K562 (cell line): Measurements from ENCODE around the gene HPD. TPM values are rescaled to one million over a fixed set of nuclear protein-coding genes. Genes with fewer than 3 reads are reported as not detected.
A peak's percentile ranks its signal among the peaks of the same experiment; 100 is the strongest.

ENCODE experiments used
- ATF6 ChIP-seq: sonication (generic); formaldehyde crosslinking; IDR thresholded peaks from 2 replicates; pipeline ENCODE4 v1.4.0; 2020; ENCODE audit warnings: mild to moderate bottlenecking, missing genetic modification reagents
- BCOR ChIP-seq: fragments of 450-650 bp; IDR thresholded peaks from 2 replicates; pipeline ENCODE4 v1.6.1; 2016
- DACH1 ChIP-seq: fragments of 450-650 bp; IDR thresholded peaks from 2 replicates; pipeline ENCODE4 v1.6.1; 2018; ENCODE audit not compliant: partially characterized antibody
- NR1H2 ChIP-seq: sonication (generic); formaldehyde crosslinking; IDR thresholded peaks from 2 replicates; pipeline ENCODE4 v1.4.0; 2020; ENCODE audit warnings: mild to moderate bottlenecking, missing genetic modification reagents
- POLR3G ChIP-seq: IDR thresholded peaks from 2 replicates; pipeline ENCODE4 v1.6.1; 2011; ENCODE audit not compliant: insufficient read length, insufficient replicate concordance; ENCODE audit errors: extremely low read depth
- RBM22 ChIP-seq: fragments of 200-400 bp; formaldehyde crosslinking; IDR thresholded peaks from 2 replicates; pipeline ENCODE4 v1.6.1; 2018; ENCODE audit warnings: low read length, low read depth; ENCODE audit not compliant: poor library complexity, severe bottlenecking
- RBM34 ChIP-seq: fragments of 200-400 bp; formaldehyde crosslinking; IDR thresholded peaks from 2 replicates; pipeline ENCODE4 v1.6.1; 2018; ENCODE audit warnings: low read length, borderline replicate concordance; ENCODE audit not compliant: insufficient read depth
- SMAD2 ChIP-seq: fragments of 150-350 bp; IDR thresholded peaks from 2 replicates; pipeline ENCODE4 v1.6.1; 2014; ENCODE audit warnings: low read depth, mild to moderate bottlenecking, low read length
- THRB ChIP-seq: fragments of 450-650 bp; formaldehyde crosslinking; conservative IDR thresholded peaks from 2 replicates; pipeline ENCODE4 v1.4.0; 2022; ENCODE audit warnings: mild to moderate bottlenecking, missing genetic modification characterization
- VEZF1 ChIP-seq: fragments of 200-800 bp; sonication (Bioruptor generic); IDR thresholded peaks from 2 replicates; pipeline ENCODE4 v1.6.1; 2017; ENCODE audit warnings: missing genetic modification characterization, missing compliant biosample characterization
- ZBTB43 ChIP-seq: sonication (generic); formaldehyde crosslinking; IDR thresholded peaks from 2 replicates; pipeline ENCODE4 v1.8.0; 2023; ENCODE audit warnings: mild to moderate bottlenecking, missing genetic modification reagents
- ZFX ChIP-seq: sonication (generic); formaldehyde crosslinking; IDR thresholded peaks from 2 replicates; pipeline ENCODE4 v1.8.0; 2022; ENCODE audit warnings: mild to moderate bottlenecking, missing genetic modification reagents, moderate library complexity
- ZNF143 ChIP-seq: sonication (generic); formaldehyde crosslinking; IDR thresholded peaks from 2 replicates; pipeline ENCODE4 v1.9.0; 2022; ENCODE audit warnings: mild to moderate bottlenecking, missing genetic modification reagents
- ZNF197 ChIP-seq: fragments of 200-800 bp; sonication (Bioruptor generic); IDR thresholded peaks from 2 replicates; pipeline ENCODE4 v1.6.1; 2016; ENCODE audit warnings: low read depth, missing genetic modification characterization, missing compliant biosample characterization
- ZNF280B ChIP-seq: fragments of 250-450 bp; sonication (Bioruptor Pico); IDR thresholded peaks from 2 replicates; pipeline ENCODE4 v1.5.1; 2021; ENCODE audit warnings: mild to moderate bottlenecking
- ZNF644 ChIP-seq: fragments of 200-800 bp; sonication (Bioruptor generic); IDR thresholded peaks from 2 replicates; pipeline ENCODE4 v1.6.1; 2016; ENCODE audit warnings: low read depth, missing genetic modification characterization, missing compliant biosample characterization
- ZNF764 ChIP-seq: fragments of 250-450 bp; sonication (Bioruptor Pico); IDR thresholded peaks from 2 replicates; pipeline ENCODE4 v1.4.0; 2020; ENCODE audit warnings: low read depth, mild to moderate bottlenecking, moderate library complexity
- polyA plus RNA-seq, 8 experiments: library from polyadenylated mRNA; depleted of rRNA in 4 of 8; stranded (reverse) in 5 of 8; unstranded in 3 of 8; fragments of >200 nt; fragmentation: Nextera tagmentation in 2 of 8; fragmentation: Illumina TruSeq in 1 of 8; extraction: Ambion mirVana in 2 of 8; extraction: Trizol in 1 of 8; gene quantifications; 2 replicates each; pipeline versions ENCODE4 v1.2.1 to v1.2.3, GENCODE V29; 2011 to 2014; ENCODE audit warnings: inconsistent platforms in 1 of 8, missing spikeins in 1 of 8
- total RNA-seq, 7 experiments: library from RNA; depleted of rRNA in 6 of 7; stranded (reverse); fragments of >200 nt in 6 of 7; fragmentation: Illumina TruSeq in 2 of 7; extraction: Trizol in 2 of 7; gene quantifications; 2 replicates each; pipeline versions ENCODE4 v1.2.1 to v1.2.3, GENCODE V29; 2011 to 2021; ENCODE audit warnings: low replicate concordance in 1 of 7
- TF ChIP-seq, protein P1 (sequence below): fragments of 450-650 bp; formaldehyde crosslinking; IDR thresholded peaks from 2 replicates; pipeline ENCODE4 v1.4.0; 2022; ENCODE audit warnings: mild to moderate bottlenecking, moderate library complexity

HPD gene
- total and polyA plus RNA-seq, 9 of the 15 experiments (the other 6 are each of a cell fraction or from before 2014, with no cell fraction given), result 0.06 to 0.29 (median 0.07) TPM; not detected in 4

- no peak for TF ChIP-seq ATF6 (CRISPR knock-in tag)
- no peak for TF ChIP-seq ZNF644
- no peak for TF ChIP-seq POLR3G
- TF ChIP-seq ZNF143 (CRISPR knock-in tag), result no peak
- peak; percentile 89 for TF ChIP-seq RBM22
- peak; percentile 58 for TF ChIP-seq ZFX
- TF ChIP-seq ZBTB43, result no peak
- TF ChIP-seq SMAD2, result no peak
- TF ChIP-seq VEZF1, result peak; percentile 84
- TF ChIP-seq ZNF197 (CRISPR knock-in tag), result no peak
- no peak for TF ChIP-seq RBM34
- TF ChIP-seq ZNF280B (CRISPR knock-in tag), result no peak
- TF ChIP-seq DACH1, result no peak
- 0 out of 2 replicates have a peak, but pooled peaks have one; percentile 58 for TF ChIP-seq NR1H2 (CRISPR knock-in tag)
- no peak for TF ChIP-seq BCOR
- TF ChIP-seq THRB (CRISPR knock-in tag), result no peak
- no peak for TF ChIP-seq ZNF764
- TF ChIP-seq, protein P1, sequence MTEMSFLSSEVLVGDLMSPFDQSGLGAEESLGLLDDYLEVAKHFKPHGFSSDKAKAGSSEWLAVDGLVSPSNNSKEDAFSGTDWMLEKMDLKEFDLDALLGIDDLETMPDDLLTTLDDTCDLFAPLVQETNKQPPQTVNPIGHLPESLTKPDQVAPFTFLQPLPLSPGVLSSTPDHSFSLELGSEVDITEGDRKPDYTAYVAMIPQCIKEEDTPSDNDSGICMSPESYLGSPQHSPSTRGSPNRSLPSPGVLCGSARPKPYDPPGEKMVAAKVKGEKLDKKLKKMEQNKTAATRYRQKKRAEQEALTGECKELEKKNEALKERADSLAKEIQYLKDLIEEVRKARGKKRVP (CRISPR knock-in tag), result no peak
Measured at GRCh38 chr12:121811434-121812319, 47.0 kb downstream of the HPD start (continued).
